Measurements from ENCODE around the gene HYPK.
"Not testable (repeated sequence)": the region's sequence is repeated elsewhere in the genome, so short reads cannot be mapped to it uniquely, and the experiment has no call there.

HYPK gene

GRCh38 chr15:43795197-43795596, 5.2 kb upstream of the HYPK start:
- H3K4me3 ChIP-seq (ENCODE audit: control insufficient read depth, low read depth, low read length) = no peak overlapping the region
- no peak for TF ChIP-seq CTCF (IDR thresholded peaks at IDR 0.05; ENCODE audit: control insufficient read depth, insufficient read depth, low read depth, low read length, missing control alignments)
- no peak for DNase-seq (ENCODE audit: low read depth)

- no peak for TF ChIP-seq CTCF (IDR thresholded peaks at IDR 0.05; ENCODE audit: control insufficient read depth, insufficient read depth, low read depth, low read length, missing control alignments)
- DNase-seq (ENCODE audit: low read depth) = no peak
- H3K4me3 ChIP-seq (ENCODE audit: control insufficient read depth, low read depth, low read length) = no peak overlapping the region
Measured at GRCh38 chr15:43795997-43796396, 4.4 kb upstream of the HYPK start.

GRCh38 chr15:43796566-43796965, 3.8 kb upstream of the HYPK start:
- no peak for TF ChIP-seq CTCF (IDR thresholded peaks at IDR 0.05; ENCODE audit: control insufficient read depth, insufficient read depth, low read depth, low read length, missing control alignments)
- no peak for DNase-seq (ENCODE audit: low read depth)
- H3K4me3 ChIP-seq (ENCODE audit: control insufficient read depth, low read depth, low read length) = no peak overlapping the region

- no peak overlapping the region for H3K4me3 ChIP-seq (ENCODE audit: control insufficient read depth, low read depth, low read length)
Measured at GRCh38 chr15:43799209-43799944, 1.0 kb upstream of the HYPK start.

GRCh38 chr15:43799945-43800285, 484 bp upstream of the HYPK start, which contains the start of gene SERINC4:
TSS of gene SERINC4 (minus strand) at chr15:43800220. CDS start at chr15:43799986, 234 bp downstream.
- H3K4me3 ChIP-seq (ENCODE audit: control insufficient read depth, low read depth, low read length) = peak within 1 kb of the TSS; percentile 95
- TF ChIP-seq CTCF (IDR thresholded peaks at IDR 0.05; ENCODE audit: control insufficient read depth, insufficient read depth, low read depth, low read length, missing control alignments) = no peak
- no peak for DNase-seq (ENCODE audit: low read depth)

More at GRCh38 chr15:43799209-43799944, 1.0 kb upstream of the HYPK start:
- TF ChIP-seq CTCF (IDR thresholded peaks at IDR 0.05; ENCODE audit: control insufficient read depth, insufficient read depth, low read depth, low read length, missing control alignments) = no peak
- DNase-seq (ENCODE audit: low read depth) = no peak

GRCh38 chr15:43802676-43803075, 2.3 kb downstream of the HYPK start:
- DNase-seq (ENCODE audit: low read depth) = not testable (repeated sequence)

GRCh38 chr15:43808435-43808950, 8.1 kb downstream of the HYPK start:
- no peak for DNase-seq (ENCODE audit: low read depth)
- no peak overlapping the region for H3K4me3 ChIP-seq (ENCODE audit: control insufficient read depth, low read depth, low read length)
- TF ChIP-seq CTCF (IDR thresholded peaks at IDR 0.05; ENCODE audit: control insufficient read depth, insufficient read depth, low read depth, low read length, missing control alignments) = no peak

More at GRCh38 chr15:43802676-43803075, 2.3 kb downstream of the HYPK start:
- H3K4me3 ChIP-seq (ENCODE audit: control insufficient read depth, low read depth, low read length) = not testable (repeated sequence)
